Uterine smooth muscle cell (primary cell): ENCODE results near the gene IGFBP4. TPM values are rescaled to one million over a fixed set of nuclear protein-coding genes. Genes with fewer than 3 reads are reported as not detected.

Experiments
- total RNA-seq: library from RNA; depleted of rRNA; stranded (reverse); fragments of >200 nt; gene quantifications from 2 replicates; pipeline ENCODE4 v1.2.3, GENCODE V29; 2014

Gene IGFBP4
- 182 and 302 TPM in 2 replicates for total RNA-seq

GRCh38 chr17:40443196-40443987 lies at the start of gene IGFBP4:
Gene IGFBP4 (plus strand): TSS chr17:40443450. CDS start chr17:40443736, 286 bp downstream.

GRCh38 chr17:40417609-40418427 lies 25.4 kb upstream of the IGFBP4 start, which contains the start of gene TOP2A:
Gene TOP2A (minus strand): TSS chr17:40417896. CDS start chr17:40417791, 105 bp downstream.

GRCh38 chr17:40501499-40501911 lies 58.3 kb downstream of the IGFBP4 start, which contains the start of gene TNS4:
Gene TNS4 (minus strand): TSS chr17:40501623. CDS start chr17:40496425, 5,198 bp downstream.

Other genes with a start within 250 kb of the IGFBP4 start
- 5.6 and 6.4 TPM in 2 replicates for gene WIPF2, start 224.1 kb upstream of the IGFBP4 start, total RNA-seq
- 24.0 and 41.8 TPM in 2 replicates for gene CDC6, start 155.6 kb upstream of the IGFBP4 start, total RNA-seq
- gene RARA, start 134.3 kb upstream of the IGFBP4 start, total RNA-seq = 4.8 and 5.2 TPM in 2 replicates
- gene GJD3, start 78.7 kb upstream of the IGFBP4 start, total RNA-seq = 0.22 and 0.87 TPM in 2 replicates
- gene TOP2A, start 25.6 kb upstream of the IGFBP4 start, total RNA-seq = 74.4 and 224 TPM in 2 replicates
- gene TNS4, start 58.2 kb downstream of the IGFBP4 start, total RNA-seq = not detected in 2 replicates
- gene CCR7, start 122.0 kb downstream of the IGFBP4 start, total RNA-seq = not detected in 2 replicates
- gene SMARCE1, start 204.4 kb downstream of the IGFBP4 start, total RNA-seq = 69.9 and 86.4 TPM in 2 replicates
- 0.25 and 1.00 TPM in 2 replicates for gene KRT222, start 221.7 kb downstream of the IGFBP4 start, total RNA-seq